Astrocyte (in vitro differentiated cells and primary cell): ENCODE results near the gene STON2. TPM values are rescaled to one million over a fixed set of nuclear protein-coding genes. Genes with fewer than 3 reads are reported as not detected.

Experiments
- DNase-seq: peaks from one replicate; pipeline ENCODE4 v3.0.0-alpha.2; 2010; ENCODE audit warnings: low read depth
- FAIRE-seq: peaks from 2 replicates; lab custom pipeline; 2011; peaks lifted over from hg19 to GRCh38; lab: Jason Lieb, UNC
- H2AFZ ChIP-seq: 2 replicates; pipeline ENCODE4 v1.6.0; 2012; ENCODE audit warnings: low read depth, low read length, inconsistent platforms
- H3K27ac ChIP-seq: 2 replicates; pipeline ENCODE4 v1.5.1; 2011; ENCODE audit warnings: low read depth, low read length, inconsistent platforms
- H3K27me3 ChIP-seq: 2 replicates; pipeline ENCODE4 v1.6.0; 2011; ENCODE audit warnings: low read length, inconsistent platforms; ENCODE audit not compliant: insufficient read depth
- H3K36me3 ChIP-seq: 2 replicates; pipeline ENCODE4 v1.5.1; 2011; ENCODE audit warnings: low read length, inconsistent platforms; ENCODE audit not compliant: insufficient read depth
- H3K4me1 ChIP-seq: 2 replicates; pipeline ENCODE4 v1.5.1; 2011; ENCODE audit warnings: low read length, inconsistent platforms; ENCODE audit not compliant: insufficient read depth
- H3K4me2 ChIP-seq: 2 replicates; pipeline ENCODE4 v1.6.0; 2012; ENCODE audit warnings: low read length, inconsistent platforms
- H3K4me3 ChIP-seq: 2 replicates; pipeline ENCODE4 v1.5.1; 2011; ENCODE audit warnings: low read depth, mild to moderate bottlenecking, low read length, inconsistent platforms; ENCODE audit not compliant: insufficient read depth
- H3K79me2 ChIP-seq: 2 replicates; pipeline ENCODE4 v1.6.0; 2012; ENCODE audit warnings: mild to moderate bottlenecking, low read length, inconsistent platforms; ENCODE audit not compliant: insufficient read depth
- H3K9ac ChIP-seq: 2 replicates; pipeline ENCODE4 v1.6.0; 2012; ENCODE audit warnings: mild to moderate bottlenecking, low read length, inconsistent platforms
- H3K9me3 ChIP-seq: 2 replicates; pipeline ENCODE4 v1.5.1; 2012; ENCODE audit warnings: low read depth, mild to moderate bottlenecking, low read length, inconsistent platforms; ENCODE audit not compliant: insufficient read depth
- H4K20me1 ChIP-seq: 2 replicates; pipeline ENCODE4 v1.6.0; 2012; ENCODE audit warnings: low read length, inconsistent platforms; ENCODE audit not compliant: insufficient read depth
- H3K27ac Mint-ChIP-seq: one replicate; pipeline ENCODE4 v1.8.0; 2021; ENCODE audit warnings: mild to moderate bottlenecking, mixed read lengths; ENCODE audit not compliant: unreplicated experiment
- H3K27me3 Mint-ChIP-seq: one replicate; pipeline ENCODE4 v1.8.0; 2021; ENCODE audit warnings: low read depth, mixed read lengths; ENCODE audit not compliant: unreplicated experiment
- H3K36me3 Mint-ChIP-seq: one replicate; pipeline ENCODE4 v1.8.0; 2021; ENCODE audit warnings: low read depth, mixed read lengths; ENCODE audit not compliant: unreplicated experiment
- H3K4me1 Mint-ChIP-seq: one replicate; pipeline ENCODE4 v1.8.0; 2021; ENCODE audit warnings: low read depth, mixed read lengths; ENCODE audit not compliant: unreplicated experiment
- H3K4me3 Mint-ChIP-seq: one replicate; pipeline ENCODE4 v1.8.0; 2021; ENCODE audit warnings: mild to moderate bottlenecking, moderate library complexity, mixed read lengths; ENCODE audit not compliant: unreplicated experiment
- H3K9me3 Mint-ChIP-seq: one replicate; pipeline ENCODE4 v1.8.0; 2021; ENCODE audit warnings: mild to moderate bottlenecking, mixed read lengths; ENCODE audit not compliant: unreplicated experiment
- CTCF ChIP-seq: IDR thresholded peaks from 2 replicates; pipeline ENCODE4 v1.5.1; 2011; ENCODE audit warnings: low read depth, mild to moderate bottlenecking, inconsistent platforms, low read length, moderate library complexity; ENCODE audit not compliant: insufficient read depth
- EZH2 ChIP-seq: IDR thresholded peaks from 2 replicates; pipeline ENCODE4 v1.6.1; 2012; ENCODE audit warnings: mild to moderate bottlenecking, low read length, inconsistent platforms; ENCODE audit not compliant: insufficient read depth
- total RNA-seq: library from RNA; stranded (reverse); gene quantifications from 2 replicates; pipeline ENCODE4 v1.2.1, GENCODE V29; 2021

STON2 gene
- total RNA-seq, 1 donor from 2014 or later: 52.9 TPM

- H3K27me3 ChIP-seq: no peaks in the 10 kb centered on the region
- H3K4me2 ChIP-seq: no peak overlapping the region
- no peaks in the 10 kb centered on the region for H3K9me3 ChIP-seq
- H3K4me1 ChIP-seq: no peaks in the 10 kb centered on the region
- H3K9ac ChIP-seq: no peak overlapping the region
- Mint-ChIP-seq H3K36me3 (no peaks in the 10 kb centered on the region), H3K27me3 (no peaks in the 10 kb centered on the region), H3K4me3 (no peak overlapping the region), H3K4me1 (peaks cover 15% of the 10 kb centered on the region), H3K9me3 (no peaks in the 10 kb centered on the region), H3K27ac (peak overlapping the region; percentile 91)
- H3K27ac ChIP-seq: no peak overlapping the region
- H3K79me2 ChIP-seq: no peaks in the 10 kb centered on the region
- no peak overlapping the region for H2AFZ ChIP-seq
- H3K36me3 ChIP-seq: no peaks in the 10 kb centered on the region
- H4K20me1 ChIP-seq: no peaks in the 10 kb centered on the region
- FAIRE-seq (no peak), DNase-seq (no peak)
- no peak overlapping the region for H3K4me3 ChIP-seq
- TF ChIP-seq CTCF: no peak
- no peak for TF ChIP-seq EZH2
These were observed 69.5 kb downstream of the STON2 start for GRCh38 chr14:81330619-81331122.

DNA sequence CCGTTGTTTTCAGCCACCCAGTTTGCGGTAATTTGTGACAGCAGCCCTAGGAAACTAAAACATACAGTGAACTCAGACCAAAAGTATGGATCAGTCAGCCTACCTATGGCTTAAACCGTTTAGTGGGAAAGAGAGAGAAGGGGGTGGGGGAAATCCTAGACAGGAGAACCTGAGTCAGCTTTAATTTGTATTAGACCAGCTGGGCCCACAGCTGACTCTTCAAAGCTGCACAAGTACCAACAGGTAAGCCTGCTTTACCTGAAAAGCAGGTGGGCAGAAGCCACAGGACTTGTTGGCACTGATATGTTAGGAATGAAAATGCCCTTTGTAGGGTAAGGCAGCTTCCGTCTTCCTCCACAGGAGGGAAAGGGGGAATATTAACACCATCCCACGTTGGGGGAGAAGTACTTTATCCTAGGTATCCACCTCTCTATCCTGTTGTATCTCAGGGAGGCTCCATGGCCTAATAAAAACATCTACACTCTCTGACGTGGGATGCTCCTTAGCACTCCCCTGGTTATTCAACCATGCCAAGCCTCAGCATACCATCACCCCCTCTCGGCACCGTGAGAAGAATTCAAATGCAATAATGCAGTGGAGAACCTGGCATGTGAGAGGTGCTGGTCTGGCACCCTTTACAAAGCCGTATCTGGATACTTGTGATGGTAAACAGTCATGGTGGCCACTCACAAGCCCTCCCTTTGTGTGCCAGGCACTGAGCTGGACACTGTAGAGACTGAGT is 70.3 kb downstream of the STON2 start:
- H3K27me3 ChIP-seq: no peaks in the 10 kb centered on the region
- Mint-ChIP-seq H3K36me3 (no peaks in the 10 kb centered on the region), H3K9me3 (no peaks in the 10 kb centered on the region), H3K4me1 (peaks cover 15% of the 10 kb centered on the region), H3K4me3 (no peak overlapping the region), H3K27ac (no peak overlapping the region), H3K27me3 (no peaks in the 10 kb centered on the region)
- H4K20me1 ChIP-seq: no peaks in the 10 kb centered on the region
- no peak overlapping the region for H3K9ac ChIP-seq
- H3K36me3 ChIP-seq: no peaks in the 10 kb centered on the region
- H3K27ac ChIP-seq: no peak overlapping the region
- H3K4me1 ChIP-seq: no peaks in the 10 kb centered on the region
- H3K9me3 ChIP-seq: no peaks in the 10 kb centered on the region
- no peak overlapping the region for H2AFZ ChIP-seq
- no peak overlapping the region for H3K4me2 ChIP-seq
- no peak overlapping the region for H3K4me3 ChIP-seq
- no peak for TF ChIP-seq CTCF
- no peak for TF ChIP-seq EZH2
- DNase-seq: no peak
- FAIRE-seq: no peak
- H3K79me2 ChIP-seq: no peaks in the 10 kb centered on the region

DNA sequence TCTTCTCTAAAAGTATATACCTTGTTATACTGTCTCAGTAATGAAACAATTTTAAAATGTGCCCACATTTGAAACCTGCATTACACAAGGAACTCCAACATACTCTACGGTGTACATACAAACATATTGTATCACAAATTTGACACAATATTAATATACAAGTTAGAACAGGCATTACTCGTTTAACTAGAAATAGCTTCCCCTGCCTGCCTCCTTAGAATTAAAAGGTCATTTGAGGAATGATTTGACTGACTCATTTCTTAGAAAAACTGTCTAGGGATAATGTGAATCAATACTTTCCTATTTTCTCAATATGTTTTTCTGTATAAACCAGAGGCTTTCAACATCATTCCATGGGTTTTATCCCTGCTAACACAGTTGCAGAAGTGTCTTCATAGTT is 73.7 kb downstream of the STON2 start:
- Histone ChIP-seq H3K27ac (no peak overlapping the region), H2AFZ (no peak overlapping the region), H3K4me3 (no peak overlapping the region), H3K27me3 (peaks cover 2% of the 10 kb centered on the region), H3K9ac (no peak overlapping the region), H3K4me1 (no peaks in the 10 kb centered on the region), H3K79me2 (no peaks in the 10 kb centered on the region), H4K20me1 (no peaks in the 10 kb centered on the region), H3K4me2 (no peak overlapping the region), H3K9me3 (no peaks in the 10 kb centered on the region), H3K36me3 (no peaks in the 10 kb centered on the region)
- no peaks in the 10 kb centered on the region for H3K9me3 Mint-ChIP-seq
- no peak for DNase-seq
- FAIRE-seq: no peak
- H3K4me1 Mint-ChIP-seq: peaks cover 32% of the 10 kb centered on the region
- TF ChIP-seq EZH2 (no peak), CTCF (no peak)
- H3K4me3 Mint-ChIP-seq: no peak overlapping the region
- H3K36me3 Mint-ChIP-seq: no peaks in the 10 kb centered on the region
- H3K27me3 Mint-ChIP-seq: no peaks in the 10 kb centered on the region
- H3K27ac Mint-ChIP-seq: no peak overlapping the region
